C4-2B (cell line): Measurements from ENCODE around the gene B9D2.
"Not testable (repeated sequence)": the region's sequence is repeated elsewhere in the genome, so short reads cannot be mapped to it uniquely, and the experiment has no call there.

Experiments
- H3K27ac ChIP-seq: fragments of 450-650 bp; 2 replicates; pipeline ENCODE4 v1.5.1; 2017
- ZFX ChIP-seq: fragments of 450-650 bp; IDR thresholded peaks from 2 replicates; pipeline ENCODE4 v1.6.1; 2017
- TF ChIP-seq, protein P1 (sequence below): fragments of 450-650 bp; conservative IDR thresholded peaks from 2 replicates; pipeline ENCODE4 v1.5.1; 2017; ENCODE audit warnings: mild to moderate bottlenecking

The B9D2 gene

GRCh38 chr19:41371541-41371940 lies 7.6 kb upstream of the B9D2 start:
- TF ChIP-seq, protein P1, sequence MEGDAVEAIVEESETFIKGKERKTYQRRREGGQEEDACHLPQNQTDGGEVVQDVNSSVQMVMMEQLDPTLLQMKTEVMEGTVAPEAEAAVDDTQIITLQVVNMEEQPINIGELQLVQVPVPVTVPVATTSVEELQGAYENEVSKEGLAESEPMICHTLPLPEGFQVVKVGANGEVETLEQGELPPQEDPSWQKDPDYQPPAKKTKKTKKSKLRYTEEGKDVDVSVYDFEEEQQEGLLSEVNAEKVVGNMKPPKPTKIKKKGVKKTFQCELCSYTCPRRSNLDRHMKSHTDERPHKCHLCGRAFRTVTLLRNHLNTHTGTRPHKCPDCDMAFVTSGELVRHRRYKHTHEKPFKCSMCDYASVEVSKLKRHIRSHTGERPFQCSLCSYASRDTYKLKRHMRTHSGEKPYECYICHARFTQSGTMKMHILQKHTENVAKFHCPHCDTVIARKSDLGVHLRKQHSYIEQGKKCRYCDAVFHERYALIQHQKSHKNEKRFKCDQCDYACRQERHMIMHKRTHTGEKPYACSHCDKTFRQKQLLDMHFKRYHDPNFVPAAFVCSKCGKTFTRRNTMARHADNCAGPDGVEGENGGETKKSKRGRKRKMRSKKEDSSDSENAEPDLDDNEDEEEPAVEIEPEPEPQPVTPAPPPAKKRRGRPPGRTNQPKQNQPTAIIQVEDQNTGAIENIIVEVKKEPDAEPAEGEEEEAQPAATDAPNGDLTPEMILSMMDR = no peak
- no peak for TF ChIP-seq ZFX
- H3K27ac ChIP-seq = no peak overlapping the region

GRCh38 chr19:41371119-41371518 lies 7.2 kb upstream of the B9D2 start:
- not testable (repeated sequence) for H3K27ac ChIP-seq

GRCh38 chr19:41369769-41370168 lies 5.8 kb upstream of the B9D2 start:
- no peak overlapping the region for H3K27ac ChIP-seq
- TF ChIP-seq ZFX = no peak
- TF ChIP-seq, protein P1 = no peak

- no peak overlapping the region for H3K27ac ChIP-seq
- no peak for TF ChIP-seq ZFX
- TF ChIP-seq, protein P1 = no peak
Measured at GRCh38 chr19:41367848-41368301, 3.9 kb upstream of the B9D2 start.

DNA sequence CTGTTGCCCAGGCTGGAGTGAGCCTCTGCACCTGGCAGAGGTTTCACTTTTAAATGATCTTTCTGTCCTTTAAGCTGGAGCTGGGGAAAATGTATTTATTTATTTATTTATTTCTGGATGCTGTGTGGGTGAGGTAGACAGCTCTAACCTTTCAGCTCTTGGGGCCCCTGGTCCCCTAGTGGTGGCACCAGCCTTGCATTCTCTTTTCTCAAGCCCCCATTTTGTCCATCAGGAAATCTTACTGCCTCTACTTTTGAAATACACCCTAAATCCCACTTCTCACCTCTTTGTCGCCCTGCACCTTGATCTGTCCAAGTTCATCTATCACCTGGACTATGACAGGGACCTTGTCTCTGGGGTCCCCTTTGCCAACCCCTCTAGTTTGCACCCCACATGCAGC lies 2.1 kb upstream of the B9D2 start:
- TF ChIP-seq, protein P1 = no peak
- TF ChIP-seq ZFX = no peak
- no peak overlapping the region for H3K27ac ChIP-seq

DNA sequence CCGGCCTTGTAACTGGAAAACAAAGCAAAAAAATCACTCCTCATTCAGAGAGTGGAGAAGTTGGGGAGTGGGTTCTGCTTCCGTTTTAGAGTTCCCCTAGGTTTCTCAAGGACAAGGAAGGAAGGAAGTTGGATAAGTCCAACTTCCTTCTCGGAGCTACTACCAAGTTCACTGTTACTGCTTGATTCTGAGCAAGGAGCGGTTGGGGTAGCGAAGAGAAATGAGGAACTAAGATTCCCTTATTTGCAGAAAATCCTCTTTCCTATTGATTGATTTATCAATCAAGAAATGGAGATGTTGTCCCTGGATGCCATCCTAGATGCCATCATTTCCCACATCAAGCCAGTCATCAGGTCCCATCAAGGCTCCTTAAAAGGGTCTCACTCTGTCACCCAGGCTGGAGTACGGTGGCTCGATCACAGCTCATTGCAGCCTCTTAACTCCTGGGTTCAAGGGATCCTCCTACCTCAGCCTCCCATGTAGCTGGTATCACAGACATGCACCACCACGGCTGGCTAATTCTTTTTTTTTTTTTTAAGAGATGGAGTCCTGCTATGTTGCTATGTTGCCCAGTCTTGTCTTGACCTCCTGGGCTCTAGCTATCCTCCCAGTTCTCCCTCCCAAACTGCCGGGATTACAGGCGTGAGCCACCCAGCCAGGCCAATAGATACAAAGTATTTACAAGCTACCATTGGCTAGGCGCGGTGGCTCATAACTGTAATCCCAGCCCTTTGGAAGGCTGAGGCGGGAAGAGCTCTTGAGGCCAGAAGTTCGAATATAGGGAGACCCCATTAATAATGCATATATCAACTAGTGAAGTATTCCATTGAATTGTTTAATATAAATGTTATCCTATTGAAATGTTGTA lies 809 bp upstream of the B9D2 start:
- TF ChIP-seq ZFX = no peak
- TF ChIP-seq, protein P1 = no peak
- H3K27ac ChIP-seq = peak overlapping the region; percentile 76

DNA sequence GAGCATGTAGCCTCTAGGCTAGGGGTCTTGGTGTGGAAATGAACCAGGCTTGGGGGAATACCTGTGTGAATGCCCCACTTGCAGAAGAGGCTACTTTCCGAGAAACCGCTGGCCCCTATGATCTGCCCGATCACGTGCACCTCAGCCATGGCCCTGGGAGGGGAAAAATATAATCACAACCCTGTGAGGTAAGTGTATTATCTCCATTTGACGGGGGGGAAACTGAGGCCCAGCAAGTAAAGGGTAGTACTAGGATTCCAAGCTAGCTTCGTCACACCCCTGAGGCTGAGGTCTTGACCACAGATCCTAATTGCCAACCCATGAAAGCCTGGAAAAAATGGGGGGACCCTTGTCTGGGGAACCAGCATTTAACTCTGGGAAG lies 587 bp downstream of the B9D2 start:
- peak overlapping the region; percentile 76 for H3K27ac ChIP-seq
- TF ChIP-seq, protein P1 = no peak
- TF ChIP-seq ZFX = no peak
